Mammary epithelial cell (primary cell): ENCODE data around the gene SNAI1.

Source experiments
- CTCF ChIP-seq, 2 donors: IDR thresholded peaks in 1 of 2; conservative IDR thresholded peaks in 1 of 2; 2 replicates each; pipeline ENCODE4 v1.5.1; 2011 to 2012; ENCODE audit warnings: inconsistent platforms in 2 of 2, low read length in 2 of 2, mild to moderate bottlenecking in 2 of 2, control low read depth in 1 of 2, low read depth in 1 of 2; ENCODE audit not compliant: insufficient read depth in 1 of 2; ENCODE audit errors: extremely low read depth in 1 of 2
- EZH2 ChIP-seq: IDR thresholded peaks from 2 replicates; pipeline ENCODE4 v1.6.1; 2012; ENCODE audit warnings: low read length, inconsistent platforms, borderline replicate concordance

- TF ChIP-seq CTCF (conservative IDR thresholded peaks at IDR 0.05 in 1 of 2, IDR thresholded peaks at IDR 0.05 in 1 of 2; ENCODE audit: extremely low read depth in 1 of 2, insufficient read depth in 1 of 2, low read depth in 1 of 2, low read length in 2 of 2) (no peak), EZH2 (no peak)
Measured at GRCh38 chr20:50020288-50020687, 37.5 kb downstream of the SNAI1 start.
